Measurements from ENCODE around the gene UBN1.

UBN1 gene

GRCh38 chr16:4814542-4815173 lies 32.6 kb upstream of the UBN1 start:
- no peak for DNase-seq

- DNase-seq, result no peak
Observed at GRCh38 chr16:4820652-4821051, 26.6 kb upstream of the UBN1 start.

GRCh38 chr16:4825196-4825595 lies 22.1 kb upstream of the UBN1 start:
- DNase-seq, result no peak

- no peak for DNase-seq
Observed at GRCh38 chr16:4826526-4826925, 20.8 kb upstream of the UBN1 start.

GRCh38 chr16:4826980-4827379 lies 20.3 kb upstream of the UBN1 start:
- DNase-seq, result no peak

- no peak for DNase-seq
Observed at GRCh38 chr16:4828567-4829321, 18.5 kb upstream of the UBN1 start.

GRCh38 chr16:4830408-4830807 lies 16.9 kb upstream of the UBN1 start:
- DNase-seq, result no peak

GRCh38 chr16:4831616-4832015 lies 15.7 kb upstream of the UBN1 start:
- no peak for DNase-seq

- no peak for DNase-seq
Observed at GRCh38 chr16:4832698-4833343, 14.5 kb upstream of the UBN1 start.

- DNase-seq, result no peak
Observed at GRCh38 chr16:4833584-4833983, 13.7 kb upstream of the UBN1 start.

- no peak for DNase-seq
Observed at GRCh38 chr16:4836727-4837126, 10.6 kb upstream of the UBN1 start.

GRCh38 chr16:4837733-4838501 lies 9.4 kb upstream of the UBN1 start:
- DNase-seq, result no peak

GRCh38 chr16:4839942-4840341 lies 7.3 kb upstream of the UBN1 start:
- no peak for DNase-seq

- DNase-seq, result no peak
Observed at GRCh38 chr16:4840984-4841383, 6.3 kb upstream of the UBN1 start.

GRCh38 chr16:4846503-4846900 lies 779 bp upstream of the UBN1 start:
- DNase-seq, result peak; percentile 51

- DNase-seq, result peak; percentile 43
Observed at GRCh38 chr16:4847774-4848587, 700 bp downstream of the UBN1 start.

GRCh38 chr16:4850211-4850610 lies 2.9 kb downstream of the UBN1 start:
- no peak for DNase-seq

- DNase-seq, result no peak
Observed at GRCh38 chr16:4852221-4852872, 5.1 kb downstream of the UBN1 start.

- DNase-seq, result no peak
Observed at GRCh38 chr16:4855371-4855770, 8.1 kb downstream of the UBN1 start.

GRCh38 chr16:4855804-4856203 lies 8.5 kb downstream of the UBN1 start:
- no peak for DNase-seq

GRCh38 chr16:4859190-4859899 lies 12.1 kb downstream of the UBN1 start:
- no peak for DNase-seq
